Measurements from ENCODE around the gene HAPLN2.

The HAPLN2 gene

GRCh38 chr1:156646738-156647211, 27.6 kb downstream of the HAPLN2 start:
- DNase-seq = no peak

GRCh38 chr1:156647351-156647750, 28.1 kb downstream of the HAPLN2 start:
- DNase-seq = no peak

GRCh38 chr1:156648496-156648895, 29.3 kb downstream of the HAPLN2 start:
- DNase-seq = no peak

GRCh38 chr1:156648951-156649350, 29.7 kb downstream of the HAPLN2 start:
- DNase-seq = no peak

- no peak for DNase-seq
These were observed 33.1 kb downstream of the HAPLN2 start for GRCh38 chr1:156652131-156652991.

- DNase-seq = no peak
These were observed 33.8 kb downstream of the HAPLN2 start for GRCh38 chr1:156652992-156653355.

- peak; percentile 61 for DNase-seq
These were observed 35.5 kb downstream of the HAPLN2 start for GRCh38 chr1:156654700-156655099.

GRCh38 chr1:156655151-156655903, 36.1 kb downstream of the HAPLN2 start:
- DNase-seq = peak; percentile 88

- no peak for DNase-seq
These were observed 36.8 kb downstream of the HAPLN2 start for GRCh38 chr1:156655904-156656516.

GRCh38 chr1:156656806-156657740, 37.9 kb downstream of the HAPLN2 start:
- DNase-seq = peak; percentile 67

GRCh38 chr1:156657741-156658319, 38.6 kb downstream of the HAPLN2 start:
- no peak for DNase-seq

- no peak for DNase-seq
These were observed 39.3 kb downstream of the HAPLN2 start for GRCh38 chr1:156658496-156658895.

- no peak for DNase-seq
These were observed 39.8 kb downstream of the HAPLN2 start for GRCh38 chr1:156658945-156659574.

- DNase-seq = no peak
These were observed 40.4 kb downstream of the HAPLN2 start for GRCh38 chr1:156659661-156659987.

GRCh38 chr1:156659988-156660751, 41.0 kb downstream of the HAPLN2 start:
- peak; percentile 76 for DNase-seq

- DNase-seq = no peak
These were observed 41.5 kb downstream of the HAPLN2 start for GRCh38 chr1:156660752-156661112.

GRCh38 chr1:156662005-156662799, 43.0 kb downstream of the HAPLN2 start:
- DNase-seq = no peak

- DNase-seq = no peak
These were observed 43.5 kb downstream of the HAPLN2 start for GRCh38 chr1:156662800-156663055.

GRCh38 chr1:156663178-156663577, 44.0 kb downstream of the HAPLN2 start:
- peak; percentile 60 for DNase-seq

- DNase-seq = no peak
These were observed 45.0 kb downstream of the HAPLN2 start for GRCh38 chr1:156664046-156664766.
